GM12801 (cell line): ENCODE results near the gene CARMIL1.

Source experiments
- TF ChIP-seq, protein P1 (sequence below): IDR thresholded peaks from one replicate; pipeline ENCODE4 v1.5.1; 2011; ENCODE audit warnings: control low read depth; ENCODE audit not compliant: insufficient read length; ENCODE audit errors: extremely low read depth

Gene CARMIL1

GRCh38 chr6:25277386-25277785 is 1.8 kb upstream of the CARMIL1 start:
- TF ChIP-seq, protein P1, sequence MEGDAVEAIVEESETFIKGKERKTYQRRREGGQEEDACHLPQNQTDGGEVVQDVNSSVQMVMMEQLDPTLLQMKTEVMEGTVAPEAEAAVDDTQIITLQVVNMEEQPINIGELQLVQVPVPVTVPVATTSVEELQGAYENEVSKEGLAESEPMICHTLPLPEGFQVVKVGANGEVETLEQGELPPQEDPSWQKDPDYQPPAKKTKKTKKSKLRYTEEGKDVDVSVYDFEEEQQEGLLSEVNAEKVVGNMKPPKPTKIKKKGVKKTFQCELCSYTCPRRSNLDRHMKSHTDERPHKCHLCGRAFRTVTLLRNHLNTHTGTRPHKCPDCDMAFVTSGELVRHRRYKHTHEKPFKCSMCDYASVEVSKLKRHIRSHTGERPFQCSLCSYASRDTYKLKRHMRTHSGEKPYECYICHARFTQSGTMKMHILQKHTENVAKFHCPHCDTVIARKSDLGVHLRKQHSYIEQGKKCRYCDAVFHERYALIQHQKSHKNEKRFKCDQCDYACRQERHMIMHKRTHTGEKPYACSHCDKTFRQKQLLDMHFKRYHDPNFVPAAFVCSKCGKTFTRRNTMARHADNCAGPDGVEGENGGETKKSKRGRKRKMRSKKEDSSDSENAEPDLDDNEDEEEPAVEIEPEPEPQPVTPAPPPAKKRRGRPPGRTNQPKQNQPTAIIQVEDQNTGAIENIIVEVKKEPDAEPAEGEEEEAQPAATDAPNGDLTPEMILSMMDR: no peak

GRCh38 chr6:25277857-25278256 is 1.3 kb upstream of the CARMIL1 start:
- TF ChIP-seq, protein P1: no peak

DNA sequence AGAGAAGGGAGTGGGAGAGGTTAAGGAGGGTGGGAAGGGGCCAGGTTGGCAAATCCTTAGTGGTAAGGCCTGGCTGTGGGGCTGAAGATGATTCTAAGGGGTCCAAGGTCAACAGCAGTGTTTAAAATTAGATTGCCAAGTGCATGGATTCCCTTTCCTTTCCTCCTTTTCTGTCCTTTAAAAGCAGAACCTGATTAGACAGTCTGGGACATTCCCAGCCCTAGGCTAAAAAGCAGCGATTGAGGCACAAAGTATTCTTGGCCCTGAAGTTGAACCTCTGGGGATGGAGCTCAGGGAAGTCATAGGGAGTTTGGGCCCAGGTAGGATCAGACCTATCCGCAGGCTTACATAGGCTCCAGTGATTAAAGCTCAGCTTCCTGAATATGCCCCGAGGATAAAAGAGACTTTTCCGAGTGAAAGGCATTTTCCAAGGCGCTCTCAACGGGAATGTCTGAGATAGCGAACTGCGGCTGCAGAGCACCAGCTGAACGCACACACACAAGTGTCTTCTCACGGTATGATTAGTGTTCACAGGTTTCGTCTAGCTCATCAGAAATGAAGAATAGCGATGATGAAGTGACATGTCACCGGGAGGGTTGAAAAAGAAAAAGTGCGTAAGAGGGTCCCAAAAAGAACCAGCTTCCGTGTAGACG is 787 bp upstream of the CARMIL1 start:
- TF ChIP-seq, protein P1: no peak

DNA sequence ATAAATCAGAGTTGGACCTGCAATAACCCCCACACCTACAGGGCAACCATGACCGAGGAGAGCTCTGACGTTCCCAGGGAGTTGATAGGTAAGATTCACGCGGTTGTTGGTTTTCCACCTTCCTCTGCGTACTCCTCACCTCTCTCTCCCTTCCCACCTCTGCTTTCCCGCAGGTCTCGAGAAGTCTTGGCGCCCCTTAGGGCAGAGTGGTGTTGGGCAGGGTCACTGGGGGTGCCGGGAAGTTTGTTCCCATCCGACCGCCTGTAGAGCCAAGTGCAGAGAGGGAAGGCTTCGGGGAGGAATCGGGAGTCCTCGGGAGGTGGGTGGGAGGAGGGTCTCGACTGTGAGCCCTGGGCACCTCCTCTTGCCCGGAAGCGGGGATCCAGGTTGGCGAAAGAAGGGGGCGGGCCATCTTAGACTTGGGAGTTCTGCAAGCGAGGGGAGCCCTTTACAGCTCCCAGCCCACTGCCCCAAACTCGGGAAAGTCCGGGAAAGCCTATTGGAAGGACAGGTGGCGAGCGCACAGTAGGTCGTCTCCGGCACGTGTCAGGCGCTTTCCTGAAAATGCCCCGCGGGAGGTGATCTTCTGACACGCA is 672 bp downstream of the CARMIL1 start:
- TF ChIP-seq, protein P1: no peak

GRCh38 chr6:25280344-25281074 is 1.3 kb downstream of the CARMIL1 start:
- TF ChIP-seq, protein P1: no peak

DNA sequence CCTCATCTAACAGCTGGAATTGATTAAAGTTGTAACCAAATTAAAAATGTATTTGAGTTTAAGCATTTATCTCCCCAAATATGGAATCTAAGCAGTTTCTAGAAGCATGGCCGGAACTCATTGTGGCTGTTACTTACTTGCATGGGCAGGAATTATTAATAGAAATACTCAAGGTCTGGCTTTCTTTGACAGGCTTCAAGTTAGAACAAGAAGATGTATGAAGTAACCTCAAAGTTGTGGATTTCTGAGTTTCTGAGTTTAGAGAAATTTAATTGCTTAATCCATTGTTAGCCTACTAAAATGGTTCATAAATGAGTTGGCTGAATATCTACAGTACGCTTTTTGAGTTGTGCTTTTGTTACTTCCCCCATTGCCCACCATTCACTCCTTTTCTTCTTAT is 7.7 kb downstream of the CARMIL1 start:
- TF ChIP-seq, protein P1: no peak

DNA sequence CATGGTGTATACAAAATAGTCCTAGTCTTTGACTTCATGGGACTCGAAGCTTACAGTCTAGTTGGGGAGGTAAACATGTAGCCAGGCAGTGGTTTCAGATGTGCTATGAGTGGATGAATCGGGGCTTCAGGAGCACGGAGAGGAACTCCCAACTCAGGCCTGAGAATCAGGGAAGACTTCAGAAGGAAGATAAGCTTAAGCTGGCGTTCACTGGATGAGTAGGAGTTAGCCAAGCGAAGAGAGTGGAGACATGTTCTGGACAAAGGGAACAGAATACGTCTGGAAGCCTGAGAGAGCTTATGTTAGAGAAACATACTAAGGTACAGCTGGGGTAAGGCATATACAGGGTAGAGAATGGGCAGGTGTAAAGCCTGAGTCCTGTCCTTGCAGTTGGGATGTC is 8.8 kb downstream of the CARMIL1 start:
- TF ChIP-seq, protein P1: no peak
